ENCODE measurements around the gene CDK10.
"Not testable (repeated sequence)": the region's sequence is repeated elsewhere in the genome, so short reads cannot be mapped to it uniquely, and the experiment has no call there.

The CDK10 gene

DNA sequence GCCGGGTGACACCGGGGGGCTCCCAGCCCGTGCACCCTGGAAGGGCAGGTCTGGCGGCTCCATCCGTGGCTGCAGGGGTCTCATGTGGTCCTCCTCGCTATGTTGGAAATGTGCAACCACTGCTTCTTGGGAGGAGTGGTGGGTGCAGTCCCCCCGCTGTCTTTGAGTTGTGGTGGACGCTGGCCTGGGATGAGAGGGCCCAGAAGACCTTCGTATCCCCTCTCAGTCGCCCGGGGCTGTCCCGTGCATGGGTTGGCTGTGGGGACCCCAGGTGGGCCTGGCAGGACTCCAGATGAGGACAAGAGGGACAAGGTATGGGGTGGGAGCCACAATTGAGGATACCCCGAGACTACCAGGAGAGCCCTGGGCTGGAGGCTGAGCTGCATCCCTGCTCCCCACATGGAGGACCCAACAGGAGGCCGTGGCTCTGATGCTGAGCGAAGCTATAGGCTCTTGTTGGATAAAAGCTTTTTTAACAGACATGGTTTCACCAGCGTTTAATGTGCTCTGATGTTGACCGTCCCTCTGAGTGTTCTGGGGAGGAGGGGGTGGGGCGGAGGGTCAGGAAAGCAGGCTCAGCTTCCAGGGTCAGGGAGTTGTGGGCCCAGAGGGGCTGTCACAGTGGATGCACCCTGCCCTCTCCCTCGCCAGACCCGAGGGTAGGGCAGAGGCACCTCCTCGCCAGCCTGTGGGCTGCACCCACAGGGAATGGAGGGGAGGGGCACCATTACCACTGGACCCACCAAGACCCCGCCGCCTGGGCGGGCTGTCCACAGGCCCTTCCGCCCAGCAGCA, 9.6 kb downstream of the CDK10 start:
- DNase-seq (ENCODE audit: low read depth): no peak

- no peak for DNase-seq (ENCODE audit: low read depth)
Observed at GRCh38 chr16:89696670-89697128, 10.2 kb downstream of the CDK10 start.

DNA sequence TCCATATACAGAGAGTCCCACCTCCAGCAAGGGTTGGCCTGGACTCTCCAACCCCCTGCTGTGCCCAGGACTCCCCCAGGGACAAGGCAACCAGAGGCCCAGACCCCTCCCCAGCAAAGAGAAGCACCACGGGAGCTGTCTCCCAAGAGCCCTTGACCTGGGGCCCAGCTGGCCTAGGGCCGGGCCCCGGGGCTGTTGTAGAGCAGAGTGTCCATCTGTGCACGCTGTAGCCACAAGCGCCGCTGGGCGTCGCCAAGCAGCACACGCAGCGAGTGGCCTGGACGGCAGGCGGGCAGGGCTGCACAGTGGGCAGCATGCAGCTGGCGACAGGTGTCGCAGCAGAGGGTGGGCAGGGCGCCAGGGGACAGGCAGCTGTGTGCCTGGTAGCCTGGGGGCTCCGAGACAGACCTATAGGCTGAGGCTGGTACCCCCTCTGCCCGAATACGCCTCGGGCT, 10.7 kb downstream of the CDK10 start:
- no peak for DNase-seq (ENCODE audit: low read depth)

DNA sequence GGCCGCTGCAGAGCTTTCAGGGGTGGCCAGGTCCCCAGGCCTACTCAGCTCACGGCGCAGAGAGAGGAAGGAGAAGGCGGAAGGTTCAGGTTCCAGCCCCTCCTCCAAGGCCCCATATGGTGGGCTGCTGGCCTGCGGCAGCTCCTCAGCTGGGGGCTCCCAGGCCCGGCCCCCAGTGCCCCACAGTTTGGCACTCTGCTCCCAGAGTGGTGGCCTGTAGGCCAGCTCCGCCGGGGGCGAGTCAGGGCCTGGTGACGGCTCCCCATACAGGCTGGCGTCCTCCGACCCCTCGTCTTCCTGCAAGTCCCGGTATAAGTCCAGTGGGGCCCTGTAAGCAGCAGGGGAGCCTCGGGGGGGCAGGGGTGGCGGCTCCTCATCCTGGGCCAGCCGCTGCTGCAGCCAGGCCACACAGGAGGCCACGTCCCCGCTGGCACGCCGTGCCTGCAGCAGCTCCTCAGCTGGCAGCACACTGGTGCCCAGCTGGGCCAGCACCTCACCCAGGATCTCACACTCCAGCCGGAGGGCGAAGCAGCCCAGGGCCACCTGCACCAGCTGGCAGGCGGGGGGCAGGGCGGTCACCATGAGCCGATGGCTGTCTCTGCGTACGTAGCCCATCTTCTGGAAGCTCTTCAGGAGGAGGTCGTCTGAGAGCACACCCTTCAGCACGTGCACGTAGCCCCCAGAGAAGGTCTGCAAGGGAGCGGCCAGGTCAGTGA, 11.3 kb downstream of the CDK10 start:
- no peak for DNase-seq (ENCODE audit: low read depth)

- DNase-seq (ENCODE audit: low read depth): not testable (repeated sequence)
Observed at GRCh38 chr16:89698717-89699116, 12.2 kb downstream of the CDK10 start.

DNA sequence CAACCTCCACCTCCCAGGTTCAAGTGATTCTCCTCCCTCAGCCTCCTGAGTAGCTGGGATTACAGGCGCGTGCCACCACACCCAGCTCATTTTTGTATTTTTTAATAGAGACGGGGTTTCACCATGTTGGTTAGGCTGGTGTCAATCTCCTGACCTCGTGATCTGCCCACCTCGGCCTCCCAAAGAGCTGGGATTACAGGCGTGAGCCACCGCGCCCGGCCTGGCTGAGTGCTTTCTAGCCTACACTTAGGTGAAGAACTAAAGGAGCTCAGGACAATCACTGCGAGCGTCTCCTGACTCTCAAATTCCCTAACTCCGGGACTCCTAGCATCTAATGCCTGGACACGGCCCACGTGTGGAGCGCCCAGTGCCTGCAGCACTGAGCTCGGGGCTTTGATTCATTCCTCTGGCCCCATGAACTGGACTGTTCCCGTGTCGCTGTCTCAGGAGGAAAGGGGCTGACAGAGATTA, 13.2 kb downstream of the CDK10 start:
- DNase-seq (ENCODE audit: low read depth): not testable (repeated sequence)

- peak; percentile 62 for DNase-seq (ENCODE audit: low read depth)
Observed at GRCh38 chr16:89700100-89700648, 13.7 kb downstream of the CDK10 start.

- DNase-seq (ENCODE audit: low read depth): no peak
Observed at GRCh38 chr16:89700649-89701424, 14.3 kb downstream of the CDK10 start.

DNA sequence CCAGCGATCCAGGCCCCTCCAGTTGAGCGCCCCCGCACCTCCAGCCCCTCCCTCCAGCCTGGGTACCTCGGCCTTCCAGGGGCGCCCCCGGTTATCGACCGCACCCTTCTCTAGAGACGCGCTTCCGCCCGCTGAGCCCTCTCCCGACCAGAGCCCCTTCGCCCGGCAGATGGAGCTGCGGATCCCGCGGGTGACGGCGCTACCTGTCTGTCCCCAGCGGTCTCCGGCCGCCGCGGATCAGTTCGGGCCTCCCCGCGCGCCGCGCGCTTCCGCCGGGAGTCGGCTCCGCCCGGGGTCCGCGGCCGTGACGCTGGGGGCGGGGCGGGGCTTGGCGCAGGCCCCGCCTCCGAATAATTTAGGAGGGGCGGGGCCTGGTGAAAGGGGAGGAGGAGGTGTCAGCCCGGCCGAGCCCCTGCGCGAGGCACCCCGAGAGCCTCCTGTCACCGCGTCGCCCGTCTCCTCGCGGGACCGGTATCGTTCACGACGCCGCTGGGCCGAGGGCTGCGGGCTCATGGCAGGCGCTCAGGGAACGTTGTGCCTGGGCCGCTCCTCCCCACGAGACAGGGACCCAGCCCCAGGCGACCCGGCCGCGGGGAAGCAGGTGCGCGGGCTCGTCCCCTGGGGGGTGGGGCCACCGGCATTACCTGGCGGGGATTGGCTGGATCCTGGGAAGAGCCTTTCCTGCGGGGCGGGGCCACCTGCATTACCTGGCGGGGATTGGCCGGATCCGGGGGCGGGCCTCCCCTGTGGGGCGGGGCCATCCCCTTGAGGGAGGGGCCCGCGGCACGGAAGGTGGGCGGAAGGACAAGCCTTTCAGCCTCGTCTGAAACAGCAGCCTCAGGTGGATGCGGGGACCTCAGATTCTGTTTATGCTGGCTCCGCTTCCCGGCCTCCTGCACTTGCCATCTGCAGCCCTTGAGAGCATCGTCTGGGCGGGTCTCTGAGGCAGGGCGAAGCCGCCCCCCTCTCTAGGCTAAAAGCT, 15.2 kb downstream of the CDK10 start, which contains the start of gene SPATA2L:
Gene SPATA2L (minus strand): TSS at position 281 of the 982 bp plus-strand sequence. CDS start 473 bp downstream, outside the sequence.
- no peak for DNase-seq (ENCODE audit: low read depth)

DNA sequence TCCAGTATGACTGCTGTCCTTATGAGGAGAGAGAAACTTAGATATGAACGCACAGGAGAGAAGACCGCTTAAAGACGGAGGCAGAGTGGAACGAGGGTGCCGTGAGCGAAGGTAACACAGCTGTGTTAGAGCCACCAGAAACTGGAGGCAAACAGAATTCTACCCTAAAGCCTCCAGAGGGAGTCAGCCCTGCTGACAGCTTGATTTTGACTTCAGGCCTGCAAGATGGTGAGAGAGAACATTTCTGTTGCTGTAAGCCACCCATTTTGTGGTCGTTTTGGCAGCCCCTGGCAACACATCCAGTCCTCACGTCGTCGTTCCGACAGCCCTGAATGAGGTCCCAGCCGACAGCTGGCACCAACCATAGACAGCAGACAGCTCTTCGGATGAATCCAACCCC, 17.8 kb downstream of the CDK10 start:
- no peak for DNase-seq (ENCODE audit: low read depth)

GRCh38 chr16:89705006-89705405, 18.5 kb downstream of the CDK10 start:
- DNase-seq (ENCODE audit: low read depth): no peak

DNA sequence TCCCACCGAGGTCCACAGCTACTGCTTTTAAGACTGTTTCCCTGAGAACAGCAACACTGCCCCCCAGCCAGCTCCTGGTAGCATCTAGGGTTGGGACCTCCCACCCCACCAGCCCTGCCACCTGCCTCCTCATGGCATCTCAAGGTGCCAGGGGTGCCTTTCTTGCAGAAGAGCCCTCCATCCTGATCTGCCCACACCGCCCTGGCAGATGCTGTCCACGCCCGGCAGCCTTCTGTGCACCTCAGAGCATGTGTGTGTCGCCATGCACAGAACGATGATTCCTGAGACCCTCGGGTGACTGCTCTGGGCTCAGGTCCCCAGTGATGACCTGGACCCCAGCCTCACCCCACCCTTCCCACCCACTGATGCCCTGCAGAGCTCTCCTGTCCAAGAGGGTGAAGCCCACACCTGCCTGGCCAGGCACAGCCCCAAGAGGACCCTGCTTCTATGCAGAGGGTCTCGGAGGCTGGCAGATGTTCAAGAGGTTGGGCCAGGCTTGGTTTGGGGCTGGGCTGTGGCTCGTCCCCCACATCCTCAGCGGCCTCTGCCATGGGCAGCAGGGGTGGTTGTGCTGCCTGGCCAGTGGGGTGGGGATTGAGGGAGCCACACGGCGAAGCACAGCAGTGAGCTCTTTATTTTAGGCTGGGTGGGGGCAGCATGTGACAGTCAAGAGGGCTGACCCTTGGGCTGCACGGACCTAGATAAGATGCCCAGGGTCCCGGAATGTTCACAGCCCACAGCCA, 20.2 kb downstream of the CDK10 start:
- no peak for DNase-seq (ENCODE audit: low read depth)

GRCh38 chr16:89707695-89708094, 21.2 kb downstream of the CDK10 start:
- DNase-seq (ENCODE audit: low read depth): no peak

GRCh38 chr16:89708481-89708931, 22.0 kb downstream of the CDK10 start:
- DNase-seq (ENCODE audit: low read depth): no peak

GRCh38 chr16:89709166-89709565, 22.7 kb downstream of the CDK10 start:
- DNase-seq (ENCODE audit: low read depth): no peak

- DNase-seq (ENCODE audit: low read depth): no peak
Observed at GRCh38 chr16:89709716-89710432, 23.4 kb downstream of the CDK10 start.

DNA sequence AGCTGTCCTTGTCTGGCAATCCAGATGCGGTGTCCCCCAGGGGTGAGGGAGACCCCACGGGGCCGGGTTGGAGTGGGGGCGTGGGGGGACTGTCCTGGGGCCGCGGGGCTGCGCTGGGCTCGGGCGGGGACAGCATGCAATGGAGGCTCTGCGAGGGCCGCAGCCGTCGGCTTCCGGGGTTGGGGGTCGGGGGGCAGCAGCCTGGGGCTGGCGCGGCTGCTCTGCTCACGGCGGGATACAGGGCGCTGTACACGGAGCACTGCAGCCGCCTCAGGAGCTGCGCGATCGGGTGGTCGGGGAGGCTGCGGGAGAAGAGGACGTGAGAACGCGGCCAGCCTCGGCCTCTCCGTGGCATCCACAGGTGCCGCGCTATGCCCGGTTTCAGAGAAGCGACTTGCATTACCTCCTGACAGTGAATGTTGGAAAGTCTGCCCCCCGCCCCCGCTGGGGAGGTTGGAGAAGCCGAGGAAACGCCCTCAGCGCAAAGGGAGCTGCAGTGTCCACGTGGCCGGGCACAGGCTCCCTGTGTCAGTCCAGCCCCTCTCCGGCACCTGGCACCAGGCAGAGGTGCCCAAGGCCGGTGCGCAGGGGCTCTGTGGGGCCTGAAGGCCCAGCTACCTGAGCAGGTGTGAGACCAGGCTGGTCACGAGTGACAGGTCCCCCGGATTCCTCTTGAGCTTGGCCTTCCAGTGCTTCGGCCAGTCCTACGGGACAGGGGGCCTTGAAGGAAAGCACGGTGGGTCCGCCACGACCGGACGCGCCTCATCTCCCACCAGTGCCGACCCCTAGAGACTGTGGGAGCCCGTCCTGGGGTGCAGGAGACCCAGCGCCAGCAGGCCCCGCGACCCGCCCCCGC, 24.4 kb downstream of the CDK10 start:
- no peak for DNase-seq (ENCODE audit: low read depth)

- DNase-seq (ENCODE audit: low read depth): no peak
Observed at GRCh38 chr16:89711601-89712273, 25.2 kb downstream of the CDK10 start.
